ENCODE measurements around the gene VPS11.
"Not testable (repeated sequence)": the region's sequence is repeated elsewhere in the genome, so short reads cannot be mapped to it uniquely, and the experiment has no call there.

VPS11 gene

GRCh38 chr11:119101759-119102423 is 34.3 kb downstream of the VPS11 start, which contains the start of gene DPAGT1:
TSS of gene DPAGT1 (minus strand) at chr11:119101853. CDS start at chr11:119101655, 198 bp downstream.
- FAIRE-seq (peak; percentile 56), DNase-seq (ENCODE audit: low spot score) (peak; percentile 90)

DNA sequence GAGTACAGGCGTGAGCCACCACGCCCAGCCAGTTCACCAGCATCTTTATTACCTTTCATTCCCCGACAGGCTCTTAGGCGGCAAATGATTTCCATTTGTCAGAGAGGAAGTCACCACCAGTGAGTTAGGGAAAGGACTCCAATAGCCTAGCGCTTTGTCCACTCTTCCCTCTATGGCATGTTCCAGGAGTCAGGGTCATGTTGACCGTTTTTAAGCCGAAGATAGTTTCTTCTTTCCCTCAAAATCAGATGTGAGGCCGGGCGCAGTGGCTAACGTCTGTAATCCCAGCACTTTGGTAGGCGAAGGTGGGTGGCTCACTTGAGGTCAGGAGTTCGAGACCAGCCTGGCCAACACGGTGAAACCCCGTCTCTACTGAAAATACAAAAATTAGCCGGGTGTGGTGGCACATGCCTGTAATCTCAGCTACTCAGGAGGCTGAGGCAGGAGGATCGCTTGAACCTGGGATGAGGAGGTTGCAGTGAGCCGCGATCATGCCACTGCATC is 35.6 kb downstream of the VPS11 start:
- not testable (repeated sequence) for DNase-seq (ENCODE audit: low spot score); FAIRE-seq

DNA sequence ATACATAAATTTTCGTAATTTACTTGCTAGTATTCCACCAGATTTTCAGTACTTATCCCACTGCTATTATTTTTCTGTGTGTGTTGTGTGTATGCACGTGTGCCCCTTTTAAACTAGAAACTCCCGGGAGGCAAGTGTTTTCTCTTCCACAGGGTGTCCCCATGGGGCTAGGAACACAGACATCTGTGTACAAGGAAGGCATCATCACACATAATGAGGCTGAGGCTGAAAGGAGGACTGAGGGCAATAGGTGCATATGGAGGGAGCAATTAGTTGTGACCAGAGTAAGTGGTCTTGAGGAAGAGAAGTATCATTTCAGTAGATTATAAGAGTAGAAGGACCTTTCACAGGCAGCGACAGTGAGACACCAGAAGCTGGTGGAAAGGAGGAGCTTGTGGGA is 36.2 kb downstream of the VPS11 start:
- FAIRE-seq, result no peak

GRCh38 chr11:119106564-119107537 is 39.2 kb downstream of the VPS11 start, which contains the start of gene C2CD2L:
TSS of gene C2CD2L (plus strand) at chr11:119107344. CDS start at chr11:119107742, 398 bp downstream.
- FAIRE-seq, result no peak

More for the DNA sequence above, 36.2 kb downstream of the VPS11 start:
- no peak for DNase-seq (ENCODE audit: low spot score)

GRCh38 chr11:119107538-119108145 is 40.0 kb downstream of the VPS11 start:
- no peak for FAIRE-seq
- DNase-seq (ENCODE audit: low spot score), result no peak

More at GRCh38 chr11:119106564-119107537, 39.2 kb downstream of the VPS11 start, which contains the start of gene C2CD2L:
- peak; percentile 70 for DNase-seq (ENCODE audit: low spot score)

DNA sequence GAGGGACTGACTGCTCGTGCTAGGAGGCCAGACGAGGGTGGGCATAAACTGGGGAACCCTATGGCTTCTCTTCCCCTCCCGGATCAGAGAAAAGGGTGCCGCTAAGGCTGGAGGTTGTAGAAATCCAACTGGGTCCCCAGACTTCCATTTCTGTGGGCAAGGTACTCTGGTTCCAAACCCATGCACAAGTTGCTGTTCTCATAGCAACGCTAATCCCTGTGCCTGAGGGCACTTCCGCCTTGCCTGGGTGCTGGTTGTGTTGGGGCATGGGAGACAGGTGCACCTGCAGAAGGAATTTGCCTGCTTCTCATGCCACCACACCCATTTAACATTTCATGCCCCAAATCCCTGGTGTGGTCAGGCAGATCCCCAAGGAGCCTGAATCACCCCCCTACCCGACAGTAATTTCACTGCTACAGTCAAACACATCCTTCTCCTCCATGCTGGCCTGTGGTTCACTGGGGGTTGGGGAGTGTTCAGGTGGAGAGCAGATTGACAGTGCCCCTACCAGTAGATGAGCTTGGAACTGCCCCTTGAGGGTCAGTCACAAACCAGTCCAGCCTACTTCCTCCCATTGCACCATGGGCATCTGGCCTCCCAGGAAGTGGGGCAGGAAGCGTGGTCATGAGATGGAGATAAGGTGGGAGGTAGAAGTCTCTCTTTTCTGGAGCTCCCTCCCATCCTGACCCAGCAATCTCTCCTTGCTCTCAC is 40.7 kb downstream of the VPS11 start:
- FAIRE-seq, result no peak
- DNase-seq (ENCODE audit: low spot score), result peak; percentile 59

DNA sequence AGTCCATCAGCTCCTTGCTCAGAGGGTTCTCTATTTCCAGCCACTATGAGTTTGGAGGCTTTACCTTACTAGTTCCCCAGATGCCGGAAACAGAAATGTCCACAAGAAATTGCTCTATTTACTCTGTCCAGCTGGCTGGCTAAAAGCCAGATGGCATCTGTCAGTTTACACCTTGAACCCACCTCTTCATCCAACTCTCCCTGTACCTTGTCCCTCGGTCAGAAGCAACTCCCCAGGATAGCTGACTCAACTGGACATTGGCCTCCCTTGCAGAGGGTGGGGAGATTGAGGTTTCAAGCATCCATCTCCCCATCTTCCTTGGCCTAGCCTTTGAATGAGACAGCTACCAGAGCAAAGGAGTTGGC is 41.2 kb downstream of the VPS11 start:
- FAIRE-seq, result no peak
- DNase-seq (ENCODE audit: low spot score), result no peak

DNA sequence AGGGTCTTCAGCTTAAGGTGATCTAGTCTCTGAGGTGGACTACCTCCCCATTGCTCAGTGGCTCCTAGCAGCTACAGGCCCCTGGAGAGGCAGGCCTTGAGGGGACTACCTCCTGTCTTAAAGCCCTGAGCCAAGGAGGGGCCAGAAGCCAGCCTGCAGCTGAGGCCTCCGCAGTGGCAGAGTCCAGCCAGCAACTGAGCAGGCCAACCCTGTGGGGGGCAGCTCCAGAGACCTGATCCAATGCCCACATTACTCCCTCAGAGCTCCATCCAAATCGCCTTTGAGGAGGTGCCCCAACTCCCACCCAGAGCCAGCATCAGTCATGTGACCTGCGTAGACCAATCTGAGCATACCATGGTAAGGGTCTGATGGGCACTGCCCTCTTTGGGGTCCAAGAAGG is 42.2 kb downstream of the VPS11 start:
- FAIRE-seq, result no peak

DNA sequence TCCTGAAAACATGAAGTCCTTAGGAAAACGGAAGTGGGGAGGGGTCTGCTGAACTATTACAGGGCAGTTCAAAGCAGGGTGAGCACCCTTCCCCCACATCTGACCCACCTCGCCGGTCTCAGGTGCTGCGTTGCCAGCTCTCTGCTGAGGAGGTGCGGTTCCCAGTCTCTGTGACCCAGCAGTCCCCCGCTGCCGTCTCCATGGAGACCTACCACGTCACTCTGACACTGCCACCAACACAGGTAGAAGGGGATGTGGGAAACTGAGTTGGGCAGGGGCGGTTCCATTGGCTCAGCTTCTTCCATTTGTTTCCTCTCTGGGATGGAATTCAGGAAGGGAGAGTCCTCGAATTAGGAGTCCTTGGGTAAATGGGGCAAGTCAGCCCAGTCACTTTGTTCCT is 42.8 kb downstream of the VPS11 start:
- FAIRE-seq, result no peak
- no peak for DNase-seq (ENCODE audit: low spot score)

More for the DNA sequence above, 42.2 kb downstream of the VPS11 start:
- DNase-seq (ENCODE audit: low spot score), result no peak

- no peak for DNase-seq (ENCODE audit: low spot score)
- no peak for FAIRE-seq
Observed at GRCh38 chr11:119111361-119111925, 43.8 kb downstream of the VPS11 start.

DNA sequence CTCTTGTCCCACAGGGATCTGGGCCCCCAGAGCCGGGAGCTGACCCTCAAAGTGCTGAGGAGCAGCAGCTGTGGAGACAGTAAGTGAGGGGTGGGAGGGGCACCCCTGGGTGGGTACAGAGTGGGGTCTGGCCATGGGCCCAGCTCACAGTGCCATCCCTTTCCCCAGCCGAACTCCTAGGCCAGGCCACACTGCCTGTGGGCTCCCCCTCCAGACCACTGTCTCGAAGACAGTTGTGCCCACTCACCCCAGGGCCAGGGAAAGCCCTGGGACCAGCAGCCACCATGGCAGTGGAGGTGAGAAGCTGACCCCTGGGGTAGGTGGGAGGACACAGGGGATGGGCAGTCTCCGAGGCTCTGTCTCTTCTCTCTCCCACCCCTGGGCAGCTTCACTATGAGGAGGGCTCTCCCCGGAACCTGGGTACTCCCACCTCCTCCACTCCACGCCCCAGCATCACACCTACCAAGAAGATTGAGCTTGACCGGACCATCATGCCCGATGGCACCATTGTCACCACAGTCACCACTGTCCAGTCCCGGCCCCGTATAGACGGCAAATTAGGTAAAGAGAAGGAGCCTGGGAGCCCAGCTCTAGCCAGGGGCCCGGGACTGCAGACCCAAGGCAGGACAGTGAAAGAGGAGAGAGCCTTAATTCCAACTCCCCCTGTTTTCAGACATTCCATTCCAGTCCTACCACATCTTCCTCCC is 44.8 kb downstream of the VPS11 start:
- FAIRE-seq, result no peak
- no peak for DNase-seq (ENCODE audit: low spot score)

- FAIRE-seq, result no peak
- DNase-seq (ENCODE audit: low spot score), result no peak
Observed at GRCh38 chr11:119113716-119114115, 46.1 kb downstream of the VPS11 start.

DNA sequence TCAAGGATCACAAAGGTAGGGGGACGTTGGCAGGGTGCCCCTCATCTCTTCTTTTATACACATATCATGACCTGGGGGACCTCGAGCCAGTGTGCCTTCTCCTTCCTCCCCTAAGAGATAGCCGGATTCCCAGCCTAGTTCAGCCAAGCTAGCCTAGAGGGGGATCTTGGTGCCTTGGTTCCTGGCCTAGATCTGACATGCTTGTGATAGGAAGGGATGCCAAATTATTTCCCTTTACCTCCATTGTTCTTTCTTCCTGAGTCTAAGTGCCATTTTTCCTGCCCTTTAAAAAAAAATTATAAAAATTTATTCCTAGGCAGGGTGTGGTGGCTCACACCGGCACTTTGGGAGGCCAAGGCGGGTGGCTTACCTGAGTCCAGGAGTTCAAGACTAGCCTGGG is 46.7 kb downstream of the VPS11 start:
- FAIRE-seq, result no peak
- no peak for DNase-seq (ENCODE audit: low spot score)

DNA sequence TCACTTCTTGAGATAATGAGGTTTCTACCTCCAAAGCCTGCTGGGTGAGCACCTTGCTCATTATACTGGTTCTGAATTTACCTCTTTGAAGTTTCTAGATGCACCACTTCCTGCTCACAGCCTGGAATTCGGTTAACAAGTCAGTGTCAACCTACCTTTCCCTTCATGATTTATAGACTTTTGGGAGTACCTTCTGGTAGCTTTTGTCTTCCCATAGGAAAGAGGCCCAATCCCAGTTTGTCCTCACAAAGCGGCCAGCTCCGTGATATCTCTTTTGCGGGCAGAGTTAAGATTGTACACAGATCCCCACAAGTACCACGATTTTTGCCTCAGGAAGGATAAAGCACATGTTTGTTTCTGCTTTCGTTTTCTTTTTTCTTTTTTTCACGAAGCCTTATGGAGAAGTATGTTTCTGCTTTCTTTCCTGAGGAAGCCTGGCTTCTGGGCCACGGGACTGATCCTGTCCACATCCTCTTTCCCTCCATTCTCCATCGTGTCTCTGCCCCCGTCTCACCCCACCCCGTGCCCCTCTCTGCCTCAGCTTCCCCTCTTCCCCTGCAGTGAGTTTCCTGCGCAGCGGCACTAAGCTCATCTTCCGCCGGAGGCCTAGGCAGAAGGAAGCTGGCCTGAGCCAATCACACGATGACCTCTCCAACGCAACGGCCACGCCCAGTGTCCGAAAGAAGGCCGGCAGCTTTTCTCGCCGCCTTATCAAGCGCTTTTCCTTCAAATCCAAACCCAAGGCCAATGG is 48.0 kb downstream of the VPS11 start:
- DNase-seq (ENCODE audit: low spot score), result no peak
- no peak for FAIRE-seq

DNA sequence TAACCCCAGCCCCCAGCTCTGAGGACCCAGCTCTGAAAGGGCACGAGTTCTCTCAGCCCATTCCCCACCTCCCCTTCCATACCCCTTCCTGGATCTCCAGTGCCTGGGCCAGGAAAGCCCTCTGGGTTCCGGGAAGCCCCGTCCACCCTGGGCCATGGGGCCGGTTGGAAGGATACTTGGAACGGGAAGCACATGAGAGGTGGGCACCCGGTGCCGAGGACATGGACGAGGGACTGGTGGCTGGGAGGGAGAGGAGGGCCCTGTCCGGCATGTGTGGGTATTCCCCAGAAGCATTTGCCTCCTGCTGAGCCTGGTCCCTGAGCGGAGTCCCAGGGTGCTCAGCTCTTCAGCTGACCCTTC is 48.6 kb downstream of the VPS11 start:
- no peak for FAIRE-seq

GRCh38 chr11:119116601-119117000 is 49.0 kb downstream of the VPS11 start:
- no peak for FAIRE-seq
- no peak for DNase-seq (ENCODE audit: low spot score)

More for the DNA sequence above, 48.6 kb downstream of the VPS11 start:
- DNase-seq (ENCODE audit: low spot score), result no peak

- FAIRE-seq (no peak), DNase-seq (ENCODE audit: low spot score) (no peak)
Observed at GRCh38 chr11:119117004-119117706, 49.5 kb downstream of the VPS11 start.

DNA sequence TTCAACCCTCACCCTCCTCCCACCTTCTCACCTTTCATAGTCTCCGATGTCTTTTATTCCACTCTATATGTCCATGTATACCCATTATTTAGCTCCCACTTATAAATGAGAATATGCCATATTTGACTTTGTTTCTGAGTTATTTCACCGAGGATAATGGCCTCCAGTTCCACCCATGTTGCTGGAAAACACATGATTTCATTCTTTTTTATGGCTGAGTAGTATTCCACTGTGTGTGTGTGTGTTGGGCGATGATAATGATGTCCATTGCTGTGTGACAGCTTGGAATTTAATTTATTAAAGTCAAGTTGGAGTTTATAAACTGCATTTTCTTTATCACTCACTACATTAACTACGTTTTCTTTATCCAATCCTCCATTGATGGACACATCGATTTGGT is 50.6 kb downstream of the VPS11 start:
- DNase-seq (ENCODE audit: low spot score), result no peak
- no peak for FAIRE-seq

DNA sequence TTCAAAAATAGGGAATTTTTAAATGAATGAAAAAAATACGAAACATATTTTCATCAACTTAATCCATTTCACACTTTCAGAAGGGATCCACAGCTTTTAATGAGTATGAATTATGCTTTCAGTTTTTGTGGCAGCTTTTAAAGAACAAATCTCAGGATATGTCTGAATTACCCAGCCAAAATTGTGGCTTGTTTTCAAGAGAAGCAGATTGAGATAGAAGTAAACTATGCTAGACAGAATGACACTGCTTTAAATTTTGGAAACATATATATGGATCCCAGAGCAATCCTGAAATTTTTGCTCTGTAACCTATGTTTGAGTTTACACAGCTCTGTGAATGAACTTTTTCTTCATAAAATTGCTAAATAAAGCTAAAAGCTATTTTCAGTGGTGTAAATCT is 51.3 kb downstream of the VPS11 start:
- DNase-seq (ENCODE audit: low spot score) (no peak), FAIRE-seq (no peak)
